GM13977 (cell line): ENCODE data around the gene PLAAT5.

Experiments
- DNase-seq: peaks from one replicate; pipeline ENCODE4 v3.0.0; 2012; ENCODE audit warnings: low spot score
- CTCF ChIP-seq: IDR thresholded peaks from 2 replicates; pipeline ENCODE4 v1.5.1; 2012; ENCODE audit warnings: mild to moderate bottlenecking, control low read depth; ENCODE audit not compliant: insufficient read depth; ENCODE audit errors: extremely low read depth, missing control alignments
- in situ Hi-C: fragments of 300-500 bp; cut with MboI; formaldehyde crosslinking; loops from one replicate; pipeline ENCODE4 v1.12.0; 2022; ENCODE audit warnings: low sequenced_read_pairs, low pct_unique_long_range_greater_than_20kb, mixed read lengths, inconsistent platforms; ENCODE audit not compliant: unreplicated experiment

Gene PLAAT5

GRCh38 chr11:63505857-63506528, 15.0 kb upstream of the PLAAT5 start, which contains the start of gene LGALS12:
TSS of gene LGALS12 (plus strand) at chr11:63506084. CDS start at chr11:63506459, 375 bp downstream.
- no peak for TF ChIP-seq CTCF
- DNase-seq = no peak
- in situ Hi-C loops = no loop called here

GRCh38 chr11:63504933-63505586, 14.1 kb upstream of the PLAAT5 start:
- in situ Hi-C loops = no loop called here
- no peak for DNase-seq
- TF ChIP-seq CTCF = no peak

GRCh38 chr11:63504054-63504453, 13.1 kb upstream of the PLAAT5 start:
- in situ Hi-C loops = no loop called here
- DNase-seq = no peak
- TF ChIP-seq CTCF = no peak

- no peak for TF ChIP-seq CTCF
- in situ Hi-C loops = no loop called here
- DNase-seq = no peak
Observed at GRCh38 chr11:63503492-63503891, 12.5 kb upstream of the PLAAT5 start.

- in situ Hi-C loops = no loop called here
Observed at GRCh38 chr11:63502252-63502820, 11.4 kb upstream of the PLAAT5 start.

GRCh38 chr11:63501236-63501635, 10.3 kb upstream of the PLAAT5 start:
- in situ Hi-C loops = no loop called here
- DNase-seq = no peak
- TF ChIP-seq CTCF = no peak

More at GRCh38 chr11:63502252-63502820, 11.4 kb upstream of the PLAAT5 start:
- no peak for TF ChIP-seq CTCF
- DNase-seq = peak; percentile 1
